ENCODE measurements around the gene ARID1B.

ARID1B gene

GRCh38 chr6:156928126-156928525 is 150.9 kb downstream of the ARID1B start:
- no peak overlapping the region for H2BK5ac ChIP-seq (ENCODE audit: low read length)
- no peak overlapping the region for H3K4ac ChIP-seq (ENCODE audit: low read length)
- peaks cover 3 to 4% of the 10 kb centered on the region in 2 donors for H3K36me3 ChIP-seq (replicated peaks in 1 of 2; ENCODE audit: control insufficient read depth in 2 of 2, insufficient read depth in 2 of 2, low read length in 2 of 2)
- H2BK120ac ChIP-seq (ENCODE audit: low read depth, low read length): no peak overlapping the region
- peak overlapping the region; percentile 50 for H3K18ac ChIP-seq (ENCODE audit: low read length)
- no peak overlapping the region for H3K4me3 ChIP-seq (ENCODE audit: low read length in 2 of 2)
- H2BK15ac ChIP-seq (ENCODE audit: low read length): no peak overlapping the region
- H2AFZ ChIP-seq (ENCODE audit: low read length): no peak overlapping the region
- H3K4me2 ChIP-seq (ENCODE audit: insufficient read depth, low read length, poor library complexity, severe bottlenecking): no peak overlapping the region
- H3K4me1 ChIP-seq (ENCODE audit: control insufficient read depth in 2 of 2, insufficient read depth in 1 of 2, low read depth in 1 of 2, low read length in 2 of 2): peaks cover 4 to 10% of the 10 kb centered on the region in 2 donors
- no CpG with 5 or more reads among the region's 8 CpGs for WGBS, 2 donors (ENCODE audit: extremely low coverage in 2 of 2, insufficient read length in 2 of 2, insufficient replicate concordance in 1 of 2)
- H4K8ac ChIP-seq (ENCODE audit: low read depth, low read length): no peak overlapping the region
- peaks cover 0 to 6% of the 10 kb centered on the region in 2 donors for H3K9me3 ChIP-seq (replicated peaks in 1 of 2; ENCODE audit: control insufficient read depth in 2 of 2, insufficient read depth in 1 of 2, low read depth in 1 of 2, low read length in 2 of 2)
- no peak overlapping the region for H4K91ac ChIP-seq (ENCODE audit: low read depth, low read length, poor library complexity)
- H2AK5ac ChIP-seq (ENCODE audit: low read depth, low read length): no peak overlapping the region
- peak overlapping the region; percentile 23 for H3K23ac ChIP-seq (ENCODE audit: low read depth, low read length, poor library complexity)
- no peaks in the 10 kb centered on the region for H3K79me1 ChIP-seq (ENCODE audit: low read depth, low read length)
- no peak overlapping the region for H2BK12ac ChIP-seq (ENCODE audit: low read length)
- H3K14ac ChIP-seq (ENCODE audit: low read length): no peak overlapping the region
- DNase-seq (ENCODE audit: low spot score): no peak
- H3K27me3 ChIP-seq (ENCODE audit: control insufficient read depth in 3 of 3, insufficient read depth in 3 of 3, low read depth in 1 of 3, low read length in 3 of 3): no peaks in the 10 kb centered on the region
- no peak overlapping the region for H3K27ac ChIP-seq (replicated peaks; ENCODE audit: low read length)
- no peak overlapping the region for H3K9ac ChIP-seq (ENCODE audit: low read depth, low read length, poor library complexity)

- no peaks in the 10 kb centered on the region for H3K27me3 ChIP-seq (ENCODE audit: control insufficient read depth in 3 of 3, insufficient read depth in 3 of 3, low read depth in 1 of 3, low read length in 3 of 3)
- no peak overlapping the region for H3K27ac ChIP-seq (replicated peaks; ENCODE audit: low read length)
- H2BK15ac ChIP-seq (ENCODE audit: low read length): no peak overlapping the region
- H3K23ac ChIP-seq (ENCODE audit: low read depth, low read length, poor library complexity): no peak overlapping the region
- H3K4me3 ChIP-seq (ENCODE audit: low read length in 2 of 2): no peak overlapping the region
- no peak overlapping the region for H3K18ac ChIP-seq (ENCODE audit: low read length)
- DNase-seq (ENCODE audit: low spot score): no peak
- H4K8ac ChIP-seq (ENCODE audit: low read depth, low read length): no peak overlapping the region
- no peak overlapping the region for H3K4me2 ChIP-seq (ENCODE audit: insufficient read depth, low read length, poor library complexity, severe bottlenecking)
- no peak overlapping the region for H4K91ac ChIP-seq (ENCODE audit: low read depth, low read length, poor library complexity)
- H2BK120ac ChIP-seq (ENCODE audit: low read depth, low read length): no peak overlapping the region
- H3K79me1 ChIP-seq (ENCODE audit: low read depth, low read length): no peaks in the 10 kb centered on the region
- peaks cover 0 to 6% of the 10 kb centered on the region in 2 donors for H3K9me3 ChIP-seq (replicated peaks in 1 of 2; ENCODE audit: control insufficient read depth in 2 of 2, insufficient read depth in 1 of 2, low read depth in 1 of 2, low read length in 2 of 2)
- peaks cover 7 to 15% of the 10 kb centered on the region in 2 donors for H3K4me1 ChIP-seq (ENCODE audit: control insufficient read depth in 2 of 2, insufficient read depth in 1 of 2, low read depth in 1 of 2, low read length in 2 of 2)
- H3K36me3 ChIP-seq (replicated peaks in 1 of 2; ENCODE audit: control insufficient read depth in 2 of 2, insufficient read depth in 2 of 2, low read length in 2 of 2): peaks cover 3 to 4% of the 10 kb centered on the region in 2 donors
- no peak overlapping the region for H2BK12ac ChIP-seq (ENCODE audit: low read length)
- no peak overlapping the region for H2AFZ ChIP-seq (ENCODE audit: low read length)
- WGBS, 2 donors (ENCODE audit: extremely low coverage in 2 of 2, insufficient read length in 2 of 2, insufficient replicate concordance in 1 of 2): no CpG with 5 or more reads among the region's 5 CpGs
- no peak overlapping the region for H3K14ac ChIP-seq (ENCODE audit: low read length)
- H2BK5ac ChIP-seq (ENCODE audit: low read length): no peak overlapping the region
- H3K4ac ChIP-seq (ENCODE audit: low read length): no peak overlapping the region
- no peak overlapping the region for H2AK5ac ChIP-seq (ENCODE audit: low read depth, low read length)
- H3K9ac ChIP-seq (ENCODE audit: low read depth, low read length, poor library complexity): no peak overlapping the region
Measured at GRCh38 chr6:156928972-156929371, 151.8 kb downstream of the ARID1B start.

DNA sequence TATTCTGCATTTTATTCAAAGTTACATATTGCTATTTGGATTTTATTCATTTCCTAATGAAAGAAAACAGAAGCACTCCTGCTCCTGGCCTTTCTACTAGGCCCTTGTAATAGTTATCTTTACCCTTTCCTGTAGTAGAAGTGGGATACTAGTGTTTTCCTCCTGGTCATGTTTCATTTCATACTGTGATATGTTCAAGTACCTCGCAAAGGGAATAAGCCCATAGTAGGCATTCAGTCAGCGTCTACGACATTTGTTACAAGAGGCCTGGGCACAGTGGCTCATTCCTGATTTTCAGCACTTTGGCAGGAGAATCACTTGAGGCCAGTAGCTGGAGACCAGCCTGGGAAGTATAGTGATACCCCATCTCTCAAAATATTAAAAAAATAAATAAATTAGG is 154.1 kb downstream of the ARID1B start:
- Histone ChIP-seq H3K14ac (ENCODE audit: low read length) (no peak overlapping the region), H2AK5ac (ENCODE audit: low read depth, low read length) (no peak overlapping the region), H2BK120ac (ENCODE audit: low read depth, low read length) (no peak overlapping the region), H2BK12ac (ENCODE audit: low read length) (no peak overlapping the region), H3K18ac (ENCODE audit: low read length) (no peak overlapping the region), H3K4me2 (ENCODE audit: insufficient read depth, low read length, poor library complexity, severe bottlenecking) (no peak overlapping the region), H3K4me1 (ENCODE audit: control insufficient read depth in 2 of 2, insufficient read depth in 1 of 2, low read depth in 1 of 2, low read length in 2 of 2) (peaks cover 3 to 22% of the 10 kb centered on the region in 2 donors), H3K23ac (ENCODE audit: low read depth, low read length, poor library complexity) (no peak overlapping the region), H3K79me1 (ENCODE audit: low read depth, low read length) (peaks cover 3% of the 10 kb centered on the region), H2BK5ac (ENCODE audit: low read length) (no peak overlapping the region), H4K91ac (ENCODE audit: low read depth, low read length, poor library complexity) (no peak overlapping the region), H3K27me3 (ENCODE audit: control insufficient read depth in 3 of 3, insufficient read depth in 3 of 3, low read depth in 1 of 3, low read length in 3 of 3) (no peaks in the 10 kb centered on the region), H3K4me3 (ENCODE audit: low read length in 2 of 2) (no peak overlapping the region), H3K36me3 (replicated peaks in 1 of 2; ENCODE audit: control insufficient read depth in 2 of 2, insufficient read depth in 2 of 2, low read length in 2 of 2) (peaks cover 4 to 11% of the 10 kb centered on the region in 2 donors), H3K4ac (ENCODE audit: low read length) (no peak overlapping the region), H4K8ac (ENCODE audit: low read depth, low read length) (no peak overlapping the region), H2AFZ (ENCODE audit: low read length) (no peak overlapping the region), H3K9me3 (replicated peaks in 1 of 2; ENCODE audit: control insufficient read depth in 2 of 2, insufficient read depth in 1 of 2, low read depth in 1 of 2, low read length in 2 of 2) (peaks cover 0 to 6% of the 10 kb centered on the region in 2 donors), H2BK15ac (ENCODE audit: low read length) (no peak overlapping the region), H3K27ac (replicated peaks; ENCODE audit: low read length) (no peak overlapping the region), H3K9ac (ENCODE audit: low read depth, low read length, poor library complexity) (no peak overlapping the region)
- DNase-seq (ENCODE audit: low spot score): no peak
- WGBS, 2 donors (ENCODE audit: extremely low coverage in 2 of 2, insufficient read length in 2 of 2, insufficient replicate concordance in 1 of 2): no CpG with 5 or more reads among the region's 3 CpGs

DNA sequence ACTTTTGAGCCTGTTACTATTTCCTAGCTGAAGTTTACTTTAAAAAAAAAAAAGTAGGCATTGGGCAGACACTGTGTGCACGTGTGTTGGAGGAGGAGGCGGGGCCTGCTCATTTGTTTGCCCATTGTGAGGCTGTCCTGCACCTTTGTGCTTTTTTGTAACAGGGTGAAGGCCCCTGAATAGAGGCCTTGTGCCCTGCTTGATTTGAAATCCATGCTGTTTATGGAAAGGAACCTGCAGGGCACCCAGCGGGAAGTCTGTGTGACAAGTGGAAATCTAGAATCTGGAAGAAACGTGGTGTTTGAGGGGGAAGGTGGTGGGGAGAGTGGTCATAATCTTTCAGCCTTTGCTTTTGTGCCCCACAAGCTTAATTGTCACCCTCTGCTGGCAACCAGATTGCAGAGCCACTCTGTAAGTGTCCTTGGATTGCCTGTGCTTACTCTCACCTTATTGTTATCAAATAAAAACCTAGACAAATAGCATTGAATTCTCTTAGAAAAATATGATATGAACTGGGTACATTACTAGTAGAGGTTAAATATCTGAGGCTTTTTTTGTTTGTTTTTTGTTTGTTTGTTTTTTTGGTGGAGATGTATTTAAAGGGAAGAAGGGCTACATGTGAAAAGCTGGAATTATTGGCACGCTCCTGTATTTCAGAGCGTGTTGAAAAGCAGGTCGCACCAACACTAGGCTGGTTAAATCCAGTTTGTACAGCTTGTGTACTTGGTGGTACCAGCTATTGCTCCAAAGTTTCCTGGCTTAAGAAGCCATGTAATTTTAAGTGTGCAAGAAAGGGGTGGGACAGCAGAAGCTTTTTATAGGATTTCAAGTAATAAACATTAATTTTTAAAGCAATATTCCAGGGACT is 156.3 kb downstream of the ARID1B start:
- H3K27me3 ChIP-seq (ENCODE audit: control insufficient read depth in 3 of 3, insufficient read depth in 3 of 3, low read depth in 1 of 3, low read length in 3 of 3): no peaks in the 10 kb centered on the region
- H3K4me3 ChIP-seq (ENCODE audit: low read length in 2 of 2): no peak overlapping the region
- DNase-seq (ENCODE audit: low spot score): peak; percentile 82
- H2AFZ ChIP-seq (ENCODE audit: low read length): no peak overlapping the region
- no peak overlapping the region for H2AK5ac ChIP-seq (ENCODE audit: low read depth, low read length)
- H3K18ac ChIP-seq (ENCODE audit: low read length): no peak overlapping the region
- no peak overlapping the region for H3K14ac ChIP-seq (ENCODE audit: low read length)
- H3K36me3 ChIP-seq (replicated peaks in 1 of 2; ENCODE audit: control insufficient read depth in 2 of 2, insufficient read depth in 2 of 2, low read length in 2 of 2): peaks cover 2 to 18% of the 10 kb centered on the region in 2 donors
- no peak overlapping the region for H2BK12ac ChIP-seq (ENCODE audit: low read length)
- no peak overlapping the region for H3K23ac ChIP-seq (ENCODE audit: low read depth, low read length, poor library complexity)
- no peak overlapping the region for H3K4me2 ChIP-seq (ENCODE audit: insufficient read depth, low read length, poor library complexity, severe bottlenecking)
- no peak overlapping the region for H3K4ac ChIP-seq (ENCODE audit: low read length)
- no peak overlapping the region for H3K9ac ChIP-seq (ENCODE audit: low read depth, low read length, poor library complexity)
- no peak overlapping the region for H2BK120ac ChIP-seq (ENCODE audit: low read depth, low read length)
- no peak overlapping the region for H2BK5ac ChIP-seq (ENCODE audit: low read length)
- H3K9me3 ChIP-seq (replicated peaks in 1 of 2; ENCODE audit: control insufficient read depth in 2 of 2, insufficient read depth in 1 of 2, low read depth in 1 of 2, low read length in 2 of 2): peaks cover 0 to 6% of the 10 kb centered on the region in 2 donors
- no peak overlapping the region for H2BK15ac ChIP-seq (ENCODE audit: low read length)
- no peak overlapping the region for H3K27ac ChIP-seq (replicated peaks; ENCODE audit: low read length)
- peaks cover 3% of the 10 kb centered on the region for H3K79me1 ChIP-seq (ENCODE audit: low read depth, low read length)
- H4K91ac ChIP-seq (ENCODE audit: low read depth, low read length, poor library complexity): no peak overlapping the region
- WGBS, 2 donors (ENCODE audit: extremely low coverage in 2 of 2, insufficient read length in 2 of 2, insufficient replicate concordance in 1 of 2): no CpG with 5 or more reads among the region's 7 CpGs
- peaks cover 3 to 22% of the 10 kb centered on the region in 2 donors for H3K4me1 ChIP-seq (ENCODE audit: control insufficient read depth in 2 of 2, insufficient read depth in 1 of 2, low read depth in 1 of 2, low read length in 2 of 2)
- no peak overlapping the region for H4K8ac ChIP-seq (ENCODE audit: low read depth, low read length)
